A549 (cell line): Measurements from ENCODE around the gene CYP2R1.

Experiments used
- EP300 ChIP-seq, 2 experiments: fragments of >200 bp; sonication (Bioruptor Twin); formaldehyde crosslinking; IDR thresholded peaks; 2 replicates in 1 of 2; 3 replicates in 1 of 2; pipeline ENCODE4 v1.6.1; 2016 to 2017
- FOSB ChIP-seq: fragments of 250-450 bp; sonication (Bioruptor Pico); IDR thresholded peaks from 2 replicates; pipeline ENCODE4 v1.5.0; 2020; ENCODE audit warnings: mild to moderate bottlenecking, moderate library complexity
- FOSL2 ChIP-seq, 2 experiments: fragments of 450-650 bp in 1 of 2; fragments of >200 bp in 1 of 2; sonication (Bioruptor Twin) in 1 of 2; formaldehyde crosslinking; IDR thresholded peaks; 2 replicates each; pipeline versions ENCODE4 v1.5.0 to v1.6.1; 2016 to 2020; ENCODE audit warnings: mild to moderate bottlenecking in 1 of 2, moderate library complexity in 1 of 2
- HOXB5 ChIP-seq: fragments of 250-450 bp; sonication (Bioruptor Pico); IDR thresholded peaks from 2 replicates; pipeline ENCODE4 v1.5.0; 2020; ENCODE audit warnings: mild to moderate bottlenecking, moderate library complexity
- TF ChIP-seq, protein P1 (sequence below): IDR thresholded peaks from 2 replicates; pipeline ENCODE4 v1.6.1; 2012
- TF ChIP-seq, protein P2 (sequence below): fragments of >200 bp; sonication (Bioruptor Twin); formaldehyde crosslinking; IDR thresholded peaks from 3 replicates; pipeline ENCODE4 v1.5.1; 2016
- TF ChIP-seq, protein P3 (sequence below): fragments of >200 bp; sonication (Bioruptor Twin); formaldehyde crosslinking; IDR thresholded peaks from 3 replicates; pipeline ENCODE4 v1.6.1; 2016

DNA sequence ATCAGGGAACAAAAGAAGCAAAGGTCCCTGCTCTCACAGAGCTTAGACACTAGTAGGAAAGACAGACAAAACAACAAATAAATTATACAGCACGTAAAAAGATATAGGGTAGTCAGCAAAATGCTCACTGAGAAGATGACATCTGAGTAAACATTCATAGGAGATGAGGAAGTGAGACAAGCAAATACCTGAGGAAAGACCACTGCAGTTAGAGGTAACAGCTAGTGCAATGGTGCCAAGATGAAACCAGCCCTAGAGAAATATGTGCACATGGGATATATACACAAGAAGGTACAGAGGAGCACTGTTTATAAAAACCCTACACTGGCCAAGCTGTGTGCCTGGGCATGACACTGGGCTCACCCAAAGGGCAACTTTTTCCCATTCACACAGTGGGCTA lies 9.8 kb downstream of the CYP2R1 start:
- TF ChIP-seq, protein P1, sequence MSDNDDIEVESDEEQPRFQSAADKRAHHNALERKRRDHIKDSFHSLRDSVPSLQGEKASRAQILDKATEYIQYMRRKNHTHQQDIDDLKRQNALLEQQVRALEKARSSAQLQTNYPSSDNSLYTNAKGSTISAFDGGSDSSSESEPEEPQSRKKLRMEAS, result no peak
- no peak for TF ChIP-seq FOSB (CRISPR knock-in tag)
- TF ChIP-seq, protein P2, sequence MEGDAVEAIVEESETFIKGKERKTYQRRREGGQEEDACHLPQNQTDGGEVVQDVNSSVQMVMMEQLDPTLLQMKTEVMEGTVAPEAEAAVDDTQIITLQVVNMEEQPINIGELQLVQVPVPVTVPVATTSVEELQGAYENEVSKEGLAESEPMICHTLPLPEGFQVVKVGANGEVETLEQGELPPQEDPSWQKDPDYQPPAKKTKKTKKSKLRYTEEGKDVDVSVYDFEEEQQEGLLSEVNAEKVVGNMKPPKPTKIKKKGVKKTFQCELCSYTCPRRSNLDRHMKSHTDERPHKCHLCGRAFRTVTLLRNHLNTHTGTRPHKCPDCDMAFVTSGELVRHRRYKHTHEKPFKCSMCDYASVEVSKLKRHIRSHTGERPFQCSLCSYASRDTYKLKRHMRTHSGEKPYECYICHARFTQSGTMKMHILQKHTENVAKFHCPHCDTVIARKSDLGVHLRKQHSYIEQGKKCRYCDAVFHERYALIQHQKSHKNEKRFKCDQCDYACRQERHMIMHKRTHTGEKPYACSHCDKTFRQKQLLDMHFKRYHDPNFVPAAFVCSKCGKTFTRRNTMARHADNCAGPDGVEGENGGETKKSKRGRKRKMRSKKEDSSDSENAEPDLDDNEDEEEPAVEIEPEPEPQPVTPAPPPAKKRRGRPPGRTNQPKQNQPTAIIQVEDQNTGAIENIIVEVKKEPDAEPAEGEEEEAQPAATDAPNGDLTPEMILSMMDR, result no peak
- TF ChIP-seq, protein P3, sequence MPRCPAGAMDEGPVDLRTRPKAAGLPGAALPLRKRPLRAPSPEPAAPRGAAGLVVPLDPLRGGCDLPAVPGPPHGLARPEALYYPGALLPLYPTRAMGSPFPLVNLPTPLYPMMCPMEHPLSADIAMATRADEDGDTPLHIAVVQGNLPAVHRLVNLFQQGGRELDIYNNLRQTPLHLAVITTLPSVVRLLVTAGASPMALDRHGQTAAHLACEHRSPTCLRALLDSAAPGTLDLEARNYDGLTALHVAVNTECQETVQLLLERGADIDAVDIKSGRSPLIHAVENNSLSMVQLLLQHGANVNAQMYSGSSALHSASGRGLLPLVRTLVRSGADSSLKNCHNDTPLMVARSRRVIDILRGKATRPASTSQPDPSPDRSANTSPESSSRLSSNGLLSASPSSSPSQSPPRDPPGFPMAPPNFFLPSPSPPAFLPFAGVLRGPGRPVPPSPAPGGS, result no peak
- no peak for TF ChIP-seq EP300 (IDR thresholded peaks at IDR 0.05)
- TF ChIP-seq HOXB5 (CRISPR knock-in tag), result no peak
- TF ChIP-seq FOSL2 (IDR thresholded peaks at IDR 0.05), result no peak
- no peak for TF ChIP-seq FOSL2 (CRISPR knock-in tag; IDR thresholded peaks at IDR 0.05)
